Measurements from ENCODE around the gene CDK9.

The CDK9 gene

GRCh38 chr9:127780909-127781308 lies 4.9 kb upstream of the CDK9 start:
- DNase-seq = peak; percentile 77 to 85

GRCh38 chr9:127781806-127782205 lies 4.0 kb upstream of the CDK9 start:
- DNase-seq = no peak

- DNase-seq = peak; percentile 44 to 64
These were observed 2.5 kb upstream of the CDK9 start for GRCh38 chr9:127783111-127784008.

GRCh38 chr9:127785023-127785932 lies 556 bp upstream of the CDK9 start:
- DNase-seq = peak; percentile 59 to 80

GRCh38 chr9:127786773-127787104 lies 905 bp downstream of the CDK9 start:
- DNase-seq = peak in 1 of 2 donors; percentile 33

GRCh38 chr9:127788337-127789011 lies 2.6 kb downstream of the CDK9 start:
- no peak for DNase-seq

- DNase-seq = no peak
These were observed 3.3 kb downstream of the CDK9 start for GRCh38 chr9:127789179-127789578.

GRCh38 chr9:127790094-127790855 lies 4.4 kb downstream of the CDK9 start:
- DNase-seq = no peak

- DNase-seq = no peak
These were observed 5.3 kb downstream of the CDK9 start for GRCh38 chr9:127791085-127791484.

GRCh38 chr9:127792417-127793031 lies 6.7 kb downstream of the CDK9 start:
- DNase-seq = no peak

GRCh38 chr9:127793093-127793708 lies 7.4 kb downstream of the CDK9 start:
- no peak for DNase-seq

- DNase-seq = no peak
These were observed 8.4 kb downstream of the CDK9 start for GRCh38 chr9:127794001-127794791.

- DNase-seq = no peak
These were observed 10.5 kb downstream of the CDK9 start for GRCh38 chr9:127796225-127796813.

GRCh38 chr9:127796852-127797370 lies 11.1 kb downstream of the CDK9 start:
- no peak for DNase-seq

GRCh38 chr9:127801955-127802575 lies 16.2 kb downstream of the CDK9 start:
- DNase-seq = peak; percentile 78 to 92

- peak; percentile 76 to 85 for DNase-seq
These were observed 17.0 kb downstream of the CDK9 start, which contains the start of gene FPGS for GRCh38 chr9:127802576-127803443. Gene FPGS, plus strand, starts transcription at chr9:127802882. Its CDS starts 43 bp downstream, at chr9:127802925.

GRCh38 chr9:127803507-127804352 lies 17.9 kb downstream of the CDK9 start:
- DNase-seq = peak; percentile 58 to 92
